Neural cell (in vitro differentiated cells): Measurements from ENCODE around the gene TMEM26. TPM values are rescaled to one million over a fixed set of nuclear protein-coding genes. Genes with fewer than 3 reads are reported as not detected.

Source experiments
- H2AFZ ChIP-seq: fragments of 200-600, 300-800 bp; sonication (generic), shearing (Covaris generic); 2 replicates; pipeline ENCODE4 v1.6.0; 2014; ENCODE audit warnings: low read depth, mild to moderate bottlenecking, antibody characterized with exemption, low read length, moderate library complexity
- H3F3A ChIP-seq: fragments of 200-600 bp; shearing (Covaris generic); 2 replicates; pipeline ENCODE4 v1.6.1; 2016; ENCODE audit warnings: mild to moderate bottlenecking, moderate library complexity, mixed read lengths, antibody characterized with exemption, low read length; ENCODE audit not compliant: insufficient read depth, poor library complexity, severe bottlenecking
- H3K27ac ChIP-seq: fragments of 200-600, 300-800 bp; sonication (generic), shearing (Covaris generic); 2 replicates; pipeline ENCODE4 v1.5.1; 2014; ENCODE audit warnings: mild to moderate bottlenecking, low read length, moderate library complexity
- H3K27me3 ChIP-seq: fragments of 300-800, 200-600 bp; sonication (generic), shearing (Covaris generic); 2 replicates; pipeline ENCODE4 v1.6.0; 2014; ENCODE audit warnings: mild to moderate bottlenecking, low read depth, low read length, moderate library complexity; ENCODE audit not compliant: insufficient read depth
- H3K36me3 ChIP-seq: fragments of 300-800, 200-600 bp; sonication (generic), shearing (Covaris generic); 2 replicates; pipeline ENCODE4 v1.5.1; 2014; ENCODE audit warnings: mild to moderate bottlenecking, antibody characterized with exemption, low read length, moderate library complexity; ENCODE audit not compliant: insufficient read depth
- H3K4me2 ChIP-seq: fragments of 300-800, 200-600 bp; sonication (generic), shearing (Covaris generic); 2 replicates; pipeline ENCODE4 v1.6.0; 2014; ENCODE audit warnings: mild to moderate bottlenecking, low read length
- H3K4me3 ChIP-seq: fragments of 300-800, 200-600 bp; sonication (generic), shearing (Covaris generic); 2 replicates; pipeline ENCODE4 v1.5.1; 2014; ENCODE audit warnings: mild to moderate bottlenecking, low read length, moderate library complexity
- H3K79me2 ChIP-seq: fragments of 200-600 bp; shearing (Covaris generic); replicated peaks from 2 replicates; pipeline ENCODE4 v1.6.0; 2014; ENCODE audit warnings: mild to moderate bottlenecking, low read length, moderate library complexity; ENCODE audit not compliant: insufficient read depth
- H3K9ac ChIP-seq: fragments of 300-800, 200-600 bp; sonication (generic), shearing (Covaris generic); 2 replicates; pipeline ENCODE4 v1.6.1; 2016; ENCODE audit warnings: mild to moderate bottlenecking, low read length, mixed read lengths
- H3K9me2 ChIP-seq: fragments of 200-600 bp; shearing (Covaris generic); 2 replicates; pipeline ENCODE4 v1.6.1; 2016; ENCODE audit warnings: mild to moderate bottlenecking, low read length, mixed read lengths; ENCODE audit not compliant: insufficient read depth
- H3K9me3 ChIP-seq: fragments of 200-600, 300-800 bp; sonication (generic), shearing (Covaris generic); 2 replicates; pipeline ENCODE4 v1.6.1; 2016; ENCODE audit warnings: mild to moderate bottlenecking, mixed run types, low read length, moderate library complexity, mixed read lengths
- H4K20me1 ChIP-seq: fragments of 200-600 bp; shearing (Covaris generic); 2 replicates; pipeline ENCODE4 v1.6.1; 2016; ENCODE audit warnings: mild to moderate bottlenecking, mixed run types; ENCODE audit not compliant: insufficient read depth
- CTCF ChIP-seq: fragments of 450-650 bp; IDR thresholded peaks from 2 replicates; pipeline ENCODE4 v1.5.1; 2014; ENCODE audit warnings: antibody characterized with exemption, mild to moderate bottlenecking, moderate library complexity; ENCODE audit not compliant: poor library complexity, severe bottlenecking
- EP300 ChIP-seq: fragments of 450-650 bp; conservative IDR thresholded peaks from 2 replicates; pipeline ENCODE4 v1.6.1; 2014; ENCODE audit warnings: antibody characterized with exemption, mild to moderate bottlenecking, moderate library complexity; ENCODE audit not compliant: poor library complexity, severe bottlenecking
- EZH2 ChIP-seq: fragments of 200-600, 300-800 bp; shearing (Covaris generic), sonication (generic); IDR thresholded peaks from 2 replicates; pipeline ENCODE4 v1.6.1; 2014; ENCODE audit warnings: antibody characterized with exemption, low read length, borderline replicate concordance, mild to moderate bottlenecking; ENCODE audit not compliant: insufficient read depth, poor library complexity, severe bottlenecking
- MXI1 ChIP-seq: fragments of 450-650 bp; conservative IDR thresholded peaks from 2 replicates; pipeline ENCODE4 v1.6.1; 2014; ENCODE audit warnings: antibody characterized with exemption, mild to moderate bottlenecking; ENCODE audit not compliant: poor library complexity, severe bottlenecking
- POLR2AphosphoS5 ChIP-seq: IDR thresholded peaks from 2 replicates; pipeline ENCODE4 v1.6.1; 2012
- RAD21 ChIP-seq: fragments of 450-650 bp; conservative IDR thresholded peaks from 2 replicates; pipeline ENCODE4 v1.6.1; 2014; ENCODE audit warnings: antibody characterized with exemption, mild to moderate bottlenecking, moderate library complexity
- REST ChIP-seq: IDR thresholded peaks from 2 replicates; pipeline ENCODE4 v1.6.1; 2012; ENCODE audit warnings: borderline replicate concordance
- SMC3 ChIP-seq: fragments of 450-650 bp; conservative IDR thresholded peaks from 2 replicates; pipeline ENCODE4 v1.6.1; 2014; ENCODE audit warnings: antibody characterized with exemption, mild to moderate bottlenecking, moderate library complexity; ENCODE audit not compliant: poor library complexity
- TAF1 ChIP-seq: IDR thresholded peaks from 2 replicates; pipeline ENCODE4 v1.6.1; 2012; ENCODE audit warnings: low read depth
- polyA plus RNA-seq: library from polyadenylated mRNA; depleted of rRNA; stranded (reverse); fragments of >200 nt; gene quantifications from 2 replicates; pipeline ENCODE4 v1.2.3, GENCODE V29; 2014

TMEM26 gene
- polyA plus RNA-seq, 1 donor from 2014 or later, result not detected

GRCh38 chr10:61423178-61423577 lies 30.0 kb downstream of the TMEM26 start (continued):
- TF ChIP-seq MXI1 (no peak), SMC3 (no peak)

GRCh38 chr10:61417661-61418060 lies 35.5 kb downstream of the TMEM26 start:
- no peaks in the 10 kb centered on the region for H3F3A ChIP-seq
- no peak overlapping the region for H3K4me2 ChIP-seq
- H3K9me3 ChIP-seq, result no peaks in the 10 kb centered on the region
- H2AFZ ChIP-seq, result no peak overlapping the region
- no peaks in the 10 kb centered on the region for H3K9me2 ChIP-seq
- no peaks in the 10 kb centered on the region for H3K27me3 ChIP-seq
- no peak overlapping the region for H3K27ac ChIP-seq
- H3K9ac ChIP-seq, result no peak overlapping the region
- no peaks in the 10 kb centered on the region for H4K20me1 ChIP-seq
- TF ChIP-seq CTCF, result no peak
- H3K4me3 ChIP-seq, result no peak overlapping the region
- H3K36me3 ChIP-seq, result no peaks in the 10 kb centered on the region
- H3K79me2 ChIP-seq, result no peaks in the 10 kb centered on the region

GRCh38 chr10:61415824-61416223 lies 37.4 kb downstream of the TMEM26 start:
- no peaks in the 10 kb centered on the region for H3K9me2 ChIP-seq
- no peak overlapping the region for H3K27ac ChIP-seq
- no peaks in the 10 kb centered on the region for H3K27me3 ChIP-seq
- no peak overlapping the region for H3K4me2 ChIP-seq
- no peak overlapping the region for H3K9ac ChIP-seq
- no peaks in the 10 kb centered on the region for H3K36me3 ChIP-seq
- TF ChIP-seq EP300 (no peak), SMC3 (no peak), POLR2AphosphoS5 (no peak), TAF1 (no peak), REST (no peak), MXI1 (no peak), EZH2 (no peak), RAD21 (no peak), CTCF (no peak)
- H3K4me3 ChIP-seq, result no peak overlapping the region
- H4K20me1 ChIP-seq, result no peaks in the 10 kb centered on the region
- no peak overlapping the region for H2AFZ ChIP-seq
- H3F3A ChIP-seq, result no peaks in the 10 kb centered on the region
- H3K79me2 ChIP-seq, result no peaks in the 10 kb centered on the region
- H3K9me3 ChIP-seq, result no peaks in the 10 kb centered on the region
